Stomach (tissue), 9 donors: ENCODE results near the gene RAB43. TPM values are rescaled to one million over a fixed set of nuclear protein-coding genes. Genes with fewer than 3 reads are reported as not detected.

ENCODE experiments used
- DNase-seq, 2 donors: peaks; one replicate each; pipeline versions ENCODE4 v3.0.0 to v3.0.0-alpha.2; 2013 to 2019
- H3K27ac ChIP-seq, 5 donors: fragments of 200-600 bp in 4 of 5; sonication (generic) in 4 of 5; one replicate each; pipeline ENCODE4 v1.5.1; 2013 to 2019; ENCODE audit warnings: mild to moderate bottlenecking in 1 of 5, moderate library complexity in 1 of 5
- H3K27me3 ChIP-seq, 3 donors: fragments of 200-600 bp; sonication (generic); one replicate each; pipeline ENCODE4 v1.5.1; 2017 to 2019; ENCODE audit warnings: mixed run types in 1 of 3
- H3K36me3 ChIP-seq, 4 donors: fragments of 200-600 bp; sonication (generic); 1 replicate in 3 of 4; 2 replicates in 1 of 4; pipeline ENCODE4 v1.5.1; 2016 to 2019
- H3K4me1 ChIP-seq, 4 donors: fragments of 200-600 bp; sonication (generic); one replicate each; pipeline ENCODE4 v1.5.1; 2016 to 2019
- H3K4me3 ChIP-seq, 4 donors: fragments of 200-600 bp; sonication (generic) in 3 of 4; one replicate each; pipeline ENCODE4 v1.5.1; 2016 to 2019; ENCODE audit warnings: mild to moderate bottlenecking in 1 of 4
- H3K9me3 ChIP-seq, 4 donors: fragments of 200-600 bp; sonication (generic); one replicate each; pipeline ENCODE4 v1.5.1; 2016 to 2019
- EP300 ChIP-seq: sonication (generic); formaldehyde crosslinking; IDR thresholded peaks from one replicate; pipeline ENCODE4 v1.6.1; 2017; ENCODE audit warnings: antibody characterized with exemption
- POLR2A ChIP-seq, 4 donors: fragments of 450-650 bp; IDR thresholded peaks; one replicate each; pipeline ENCODE4 v1.6.1; 2016; ENCODE audit warnings: antibody characterized with exemption in 4 of 4, control low read depth in 2 of 4, mild to moderate bottlenecking in 1 of 4, moderate library complexity in 1 of 4
- POLR2AphosphoS5 ChIP-seq, 3 donors: sonication (generic); formaldehyde crosslinking; IDR thresholded peaks; one replicate each; pipeline ENCODE4 v1.6.1; 2016; ENCODE audit warnings: antibody characterized with exemption in 3 of 3
- WGBS, 5 donors: extraction: QIAGEN DNeasy Blood & Tissue Kit in 3 of 5; methylation state at CpG; one replicate each; pipeline versions ENCODE4 v1.1.5 to v1.1.7; 2013 to 2018; 5-methylcytosine and 5-hydroxymethylcytosine counted together
- intact Hi-C: fragments of 100-400 bp; cut with DNase I; formaldehyde crosslinking; loops from one replicate; pipeline ENCODE4 v1.15.1; 2023; ENCODE audit warnings: low total_unique reads
- polyA plus RNA-seq, 3 donors: library from polyadenylated mRNA; stranded (reverse); fragments of 200-250 nt; gene quantifications; one replicate each; pipeline ENCODE4 v1.2.3, GENCODE V29; 2013
- total RNA-seq, 5 donors: library from RNA; depleted of rRNA; stranded (reverse); fragments of >200 nt; gene quantifications; one replicate each; pipeline versions ENCODE4 v1.1.0 to v1.2.3, GENCODE V29; 2014 to 2016
- TF ChIP-seq, protein P1 (sequence below), 7 experiments: fragments of 450-650 bp in 4 of 7; fragments of 200-600 bp in 3 of 7; sonication (generic) in 3 of 7; IDR thresholded peaks; one replicate each; pipeline ENCODE4 v1.5.1; 2016 to 2019; ENCODE audit warnings: antibody characterized with exemption in 7 of 7, control low read depth in 2 of 7, mild to moderate bottlenecking in 1 of 7
- donor health status: healthy with polysubstance abuse.
- donor health status: Bipolar disorder and iron deficiency.
- donor health status: healthy.

RAB43 gene
- total and polyA plus RNA-seq, 8 donors = 4.3 to 70.6 (median 17.4) TPM

DNA sequence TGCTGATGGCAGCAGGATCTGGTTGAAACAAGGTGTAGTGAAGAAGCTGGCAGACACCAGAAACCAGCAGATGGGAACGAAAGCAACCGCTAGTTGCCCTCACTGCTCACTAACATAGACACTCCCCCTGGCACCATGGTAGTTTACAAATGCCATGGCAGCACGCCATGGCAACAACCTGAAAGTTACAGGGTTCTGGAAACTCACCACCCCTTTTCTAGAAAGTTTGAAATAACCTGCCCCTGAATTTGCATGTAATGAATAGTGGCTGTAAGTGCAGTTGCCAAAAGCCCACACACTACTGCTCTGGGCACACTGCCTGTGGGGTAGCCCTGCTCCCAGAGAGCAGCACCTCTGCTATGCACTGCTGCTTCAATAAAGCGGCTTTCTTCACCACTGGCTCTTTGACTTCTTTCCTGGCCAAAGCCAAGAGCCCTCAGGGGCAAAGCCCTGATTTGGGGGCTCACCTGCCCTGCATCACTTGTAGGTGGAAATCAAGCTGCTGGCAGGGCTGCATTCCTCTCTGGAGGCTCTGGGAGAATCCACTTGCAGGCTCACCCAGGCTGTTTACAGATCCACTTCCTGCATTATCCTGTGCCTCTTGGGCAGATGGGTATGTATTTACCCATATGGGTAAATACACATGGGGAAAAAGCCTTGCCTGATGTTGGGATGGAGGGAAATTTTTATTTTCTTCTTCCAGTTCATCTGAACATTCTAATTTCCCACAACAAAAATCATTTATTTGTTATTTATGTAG lies 63.0 kb downstream of the RAB43 start:
- Histone ChIP-seq H3K4me1 (peaks cover 28 to 54% (median 41%) of the 10 kb centered on the region in 4 donors), H3K36me3 (no peaks in the 10 kb centered on the region), H3K4me3 (no peak overlapping the region), H3K9me3 (no peaks in the 10 kb centered on the region), H3K27me3 (no peaks in the 10 kb centered on the region), H3K27ac (peak overlapping the region; percentile 22 to 68 (median 44))
- WGBS, 5 donors = 32 to 66% (median 35%) methylated on average over 3 to 4 of the region's 4 CpGs
- TF ChIP-seq POLR2A (IDR thresholded peaks at IDR 0.05) (no peak), POLR2AphosphoS5 (IDR thresholded peaks at IDR 0.05) (no peak), EP300 (no peak)
- TF ChIP-seq, protein P1, sequence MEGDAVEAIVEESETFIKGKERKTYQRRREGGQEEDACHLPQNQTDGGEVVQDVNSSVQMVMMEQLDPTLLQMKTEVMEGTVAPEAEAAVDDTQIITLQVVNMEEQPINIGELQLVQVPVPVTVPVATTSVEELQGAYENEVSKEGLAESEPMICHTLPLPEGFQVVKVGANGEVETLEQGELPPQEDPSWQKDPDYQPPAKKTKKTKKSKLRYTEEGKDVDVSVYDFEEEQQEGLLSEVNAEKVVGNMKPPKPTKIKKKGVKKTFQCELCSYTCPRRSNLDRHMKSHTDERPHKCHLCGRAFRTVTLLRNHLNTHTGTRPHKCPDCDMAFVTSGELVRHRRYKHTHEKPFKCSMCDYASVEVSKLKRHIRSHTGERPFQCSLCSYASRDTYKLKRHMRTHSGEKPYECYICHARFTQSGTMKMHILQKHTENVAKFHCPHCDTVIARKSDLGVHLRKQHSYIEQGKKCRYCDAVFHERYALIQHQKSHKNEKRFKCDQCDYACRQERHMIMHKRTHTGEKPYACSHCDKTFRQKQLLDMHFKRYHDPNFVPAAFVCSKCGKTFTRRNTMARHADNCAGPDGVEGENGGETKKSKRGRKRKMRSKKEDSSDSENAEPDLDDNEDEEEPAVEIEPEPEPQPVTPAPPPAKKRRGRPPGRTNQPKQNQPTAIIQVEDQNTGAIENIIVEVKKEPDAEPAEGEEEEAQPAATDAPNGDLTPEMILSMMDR (IDR thresholded peaks at IDR 0.05) = no peak
- peak; percentile 59 to 73 for DNase-seq
- intact Hi-C loops = no loop called here

DNA sequence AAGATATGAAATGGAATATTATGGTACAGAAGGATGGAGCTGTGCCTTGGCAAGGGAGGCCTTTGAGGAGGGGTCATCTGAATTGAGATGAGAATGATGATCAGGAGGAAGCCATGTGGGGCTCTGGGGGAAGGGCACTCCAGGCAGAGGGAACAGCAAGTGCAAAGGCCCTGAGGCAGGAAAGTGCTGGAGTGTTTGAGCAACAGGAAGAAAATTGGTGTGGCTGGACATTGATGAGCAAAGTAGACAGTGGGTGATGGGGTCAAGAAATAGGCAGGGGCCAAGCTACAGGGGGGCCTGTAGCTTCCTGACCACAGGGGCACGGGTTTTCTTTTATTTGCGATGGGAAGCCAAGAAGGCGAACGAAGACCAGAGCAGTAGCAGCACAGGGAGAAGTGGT lies 64.4 kb downstream of the RAB43 start:
- peak overlapping the region in 4 of 5 donors; percentile 76 to 91 (median 86) for H3K27ac ChIP-seq
- H3K27me3 ChIP-seq = no peaks in the 10 kb centered on the region
- intact Hi-C loops = no loop called here
- peaks cover 41 to 68% (median 55%) of the 10 kb centered on the region in 4 donors for H3K4me1 ChIP-seq
- DNase-seq = no peak
- no peaks in the 10 kb centered on the region for H3K36me3 ChIP-seq
- 90 to 93% (median 92%) methylated on average over 4 of the region's 4 CpGs for WGBS, 5 donors
- H3K9me3 ChIP-seq = no peaks in the 10 kb centered on the region
- H3K4me3 ChIP-seq = no peak overlapping the region
- TF ChIP-seq POLR2AphosphoS5 (IDR thresholded peaks at IDR 0.05) (no peak), EP300 (no peak), POLR2A (IDR thresholded peaks at IDR 0.05) (no peak)
- TF ChIP-seq, protein P1 (IDR thresholded peaks at IDR 0.05) = no peak

DNA sequence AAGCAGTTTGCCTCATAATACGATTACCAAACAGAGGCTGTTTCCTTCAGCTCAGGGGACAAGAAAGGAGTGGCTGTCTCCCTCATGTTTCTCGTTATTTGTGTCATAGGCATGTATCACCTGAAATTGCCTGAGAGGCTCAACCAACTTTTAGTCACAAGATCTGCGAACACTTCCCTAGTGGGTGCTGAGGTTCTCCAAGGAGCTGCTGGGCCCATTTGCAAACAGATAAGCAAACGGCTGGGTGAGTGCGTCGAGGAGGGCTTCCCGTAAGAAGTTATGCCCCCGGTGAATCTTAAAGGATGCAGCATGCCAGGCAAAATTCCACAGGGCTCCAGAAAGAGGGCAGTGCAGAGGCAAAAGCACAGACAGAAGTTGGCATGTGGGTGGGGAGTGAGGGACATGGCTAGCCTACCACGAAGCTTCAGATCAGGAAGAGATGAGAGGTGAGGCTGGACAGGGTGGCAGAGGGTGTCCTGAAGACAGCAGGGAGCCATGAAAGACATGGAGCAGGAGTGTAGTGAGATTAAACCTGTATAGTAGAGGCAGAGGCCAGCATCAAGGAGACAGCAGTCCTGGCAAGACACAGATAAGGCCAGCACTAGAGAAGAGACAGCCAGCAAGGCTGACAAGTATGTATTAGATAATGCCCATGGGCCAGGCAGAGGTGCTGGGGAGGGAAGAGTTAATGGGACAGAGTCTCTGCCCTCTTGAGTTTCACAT lies 65.0 kb downstream of the RAB43 start:
- intact Hi-C loops = no loop called here
- Histone ChIP-seq H3K4me3 (no peak overlapping the region), H3K4me1 (peaks cover 47 to 74% (median 61%) of the 10 kb centered on the region in 4 donors), H3K27me3 (no peaks in the 10 kb centered on the region), H3K36me3 (no peaks in the 10 kb centered on the region), H3K27ac (peak overlapping the region; percentile 49 to 91 (median 85)), H3K9me3 (no peaks in the 10 kb centered on the region)
- WGBS, 5 donors = 28 to 54% (median 39%) methylated on average over 9 of the region's 9 CpGs
- TF ChIP-seq EP300 (no peak), POLR2A (IDR thresholded peaks at IDR 0.05) (no peak), POLR2AphosphoS5 (IDR thresholded peaks at IDR 0.05) (no peak)
- TF ChIP-seq, protein P1 (IDR thresholded peaks at IDR 0.05) = no peak
- peak in 1 of 2 donors; percentile 55 for DNase-seq

DNA sequence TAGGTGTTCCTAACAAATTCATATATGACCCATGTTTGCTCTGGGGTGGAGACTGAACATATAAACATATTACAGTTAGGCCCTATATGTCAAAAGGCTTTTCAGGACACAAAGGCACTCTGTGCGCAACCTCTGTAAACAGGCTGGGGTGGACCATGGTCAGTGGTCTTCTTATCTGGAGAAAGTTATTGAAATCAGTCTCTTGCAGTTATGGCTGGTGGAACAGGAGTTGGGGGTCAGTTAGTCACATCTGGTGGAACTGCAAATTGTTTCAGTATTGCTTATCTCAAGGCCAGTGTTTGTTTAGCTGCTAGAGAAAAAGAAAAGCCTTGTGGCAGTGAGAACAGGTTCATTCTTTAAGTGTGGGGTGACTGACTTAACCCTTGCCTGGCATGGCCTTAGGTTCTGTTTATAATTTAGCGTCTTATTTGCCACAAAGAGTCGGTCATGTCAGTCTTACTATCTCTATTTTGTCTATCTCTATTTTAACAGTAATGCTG lies 66.9 kb downstream of the RAB43 start:
- Histone ChIP-seq H3K9me3 (no peaks in the 10 kb centered on the region), H3K4me1 (peaks cover 50 to 86% (median 68%) of the 10 kb centered on the region in 4 donors), H3K27ac (peak overlapping the region; percentile 76 to 93 (median 87)), H3K4me3 (no peak overlapping the region), H3K36me3 (no peaks in the 10 kb centered on the region), H3K27me3 (no peaks in the 10 kb centered on the region)
- 24 to 66% (median 44%) methylated on average over 3 of the region's 3 CpGs for WGBS, 5 donors
- TF ChIP-seq EP300 (no peak), POLR2AphosphoS5 (IDR thresholded peaks at IDR 0.05) (peak in 1 of 3 donors; percentile 36), POLR2A (IDR thresholded peaks at IDR 0.05) (no peak)
- TF ChIP-seq, protein P1 (IDR thresholded peaks at IDR 0.05) = peak in 1 of 7 experiments; percentile 6
- DNase-seq = peak in 1 of 2 donors; percentile 90
- intact Hi-C loops = no loop called here
